GM12878 (cell line): ENCODE results near the gene CSNK1G1. TPM values are rescaled to one million over a fixed set of nuclear protein-coding genes. Genes with fewer than 3 reads are reported as not detected.

ENCODE experiments used
- CBFB ChIP-seq: IDR thresholded peaks from 2 replicates; pipeline ENCODE4 v1.6.1; 2016; ENCODE audit warnings: antibody characterized with exemption, low read depth
- CHD1 ChIP-seq: IDR thresholded peaks from 2 replicates; pipeline ENCODE4 v1.6.1; 2012; ENCODE audit warnings: low read depth, low read length, improper control_type of control experiment
- CHD2 ChIP-seq: IDR thresholded peaks from 2 replicates; pipeline ENCODE4 v1.6.1; 2011; ENCODE audit warnings: low read depth, low read length, improper control_type of control experiment, borderline replicate concordance
- CREM ChIP-seq: IDR thresholded peaks from 2 replicates; pipeline ENCODE4 v1.6.1; 2014; ENCODE audit warnings: antibody characterized with exemption, low read depth
- E2F8 ChIP-seq: fragments of 450-650 bp; IDR thresholded peaks from 2 replicates; pipeline ENCODE4 v1.6.1; 2018; ENCODE audit warnings: mild to moderate bottlenecking, low read depth, moderate library complexity; ENCODE audit not compliant: partially characterized antibody
- EP300 ChIP-seq, 2 experiments: fragments of 150-350 bp in 1 of 2; IDR thresholded peaks; 2 replicates each; pipeline ENCODE4 v1.6.1; 2011 to 2012; ENCODE audit warnings: low read depth in 2 of 2, low read length in 2 of 2, borderline replicate concordance in 1 of 2, improper control_type of control experiment in 1 of 2, inconsistent platforms in 1 of 2; ENCODE audit not compliant: control insufficient read depth in 1 of 2
- FOXM1 ChIP-seq: IDR thresholded peaks from 2 replicates; pipeline ENCODE4 v1.6.1; 2012; ENCODE audit warnings: low read depth, mild to moderate bottlenecking, inconsistent platforms, low read length, moderate library complexity
- JUNB ChIP-seq: IDR thresholded peaks from 2 replicates; pipeline ENCODE4 v1.6.1; 2016; ENCODE audit warnings: antibody characterized with exemption, mild to moderate bottlenecking
- KDM1A ChIP-seq: fragments of 200-600 bp; sonication (generic); IDR thresholded peaks from 2 replicates; pipeline ENCODE4 v1.6.1; 2016; ENCODE audit warnings: borderline replicate concordance
- NBN ChIP-seq: fragments of 450-650 bp; IDR thresholded peaks from 2 replicates; pipeline ENCODE4 v1.6.1; 2016
- RB1 ChIP-seq: fragments of 450-650 bp; formaldehyde crosslinking; IDR thresholded peaks from 2 replicates; pipeline ENCODE4 v1.6.1; 2017; ENCODE audit warnings: mild to moderate bottlenecking, borderline replicate concordance
- REST ChIP-seq: IDR thresholded peaks from 2 replicates; pipeline ENCODE4 v1.6.1; 2012; ENCODE audit warnings: mild to moderate bottlenecking, low read depth, low read length
- SIN3A ChIP-seq: IDR thresholded peaks from 2 replicates; pipeline ENCODE4 v1.6.1; 2012; ENCODE audit warnings: low read depth, low read length, improper control_type of control experiment
- SMC3 ChIP-seq: IDR thresholded peaks from 2 replicates; pipeline ENCODE4 v1.6.1; 2011; ENCODE audit warnings: low read length, improper control_type of control experiment, borderline replicate concordance
- STAT1 ChIP-seq: fragments of 450-650 bp; conservative IDR thresholded peaks from 2 replicates; pipeline ENCODE4 v1.6.1; 2014; ENCODE audit warnings: antibody characterized with exemption, mild to moderate bottlenecking
- TCF12 ChIP-seq: IDR thresholded peaks from 2 replicates; pipeline ENCODE4 v1.6.1; 2011; ENCODE audit warnings: low read depth, mild to moderate bottlenecking, low read length
- TCF3 ChIP-seq: IDR thresholded peaks from 2 replicates; pipeline ENCODE4 v1.6.1; 2012; ENCODE audit warnings: low read depth, mild to moderate bottlenecking, low read length, borderline replicate concordance; ENCODE audit not compliant: insufficient read depth
- ZBED1 ChIP-seq: IDR thresholded peaks from 2 replicates; pipeline ENCODE4 v1.6.1; 2016; ENCODE audit warnings: borderline replicate concordance
- ZNF274 ChIP-seq: IDR thresholded peaks from one replicate; pipeline ENCODE4 v1.8.0; 2011; ENCODE audit not compliant: insufficient read length, insufficient read depth
- polyA plus RNA-seq, 11 experiments: library from polyadenylated mRNA; depleted of rRNA in 4 of 11; unstranded in 6 of 11; stranded (reverse) in 5 of 11; fragments of >200 nt; fragmentation: Nextera tagmentation in 4 of 11; fragmentation: Illumina TruSeq in 1 of 11; extraction: Ambion mirVana in 4 of 11; extraction: Trizol in 1 of 11; gene quantifications; 1 replicate in 1 of 11; 2 replicates in 10 of 11; pipeline versions ENCODE4 v1.2.1 to v1.2.3, GENCODE V29; 2011 to 2016; ENCODE audit warnings: inconsistent platforms in 2 of 11, missing spikeins in 2 of 11, low read depth in 1 of 11
- total RNA-seq, 4 experiments: library from RNA; depleted of rRNA in 3 of 4; stranded (reverse); fragments of >200 nt in 3 of 4; fragmentation: Illumina TruSeq in 1 of 4; extraction: Trizol in 1 of 4; gene quantifications; 2 replicates each; pipeline versions ENCODE4 v1.2.1 to v1.2.3, GENCODE V29; 2013 to 2021
- TF ChIP-seq, protein P1 (sequence below): IDR thresholded peaks from 2 replicates; pipeline ENCODE4 v1.6.1; 2012; ENCODE audit warnings: improper control_type of control experiment, low read depth, low read length; ENCODE audit not compliant: insufficient replicate concordance

Gene CSNK1G1
- total and polyA plus RNA-seq, 10 of the 15 experiments (the other 5 are each of a cell fraction or from before 2014, with no cell fraction given) = 6.1 to 23.4 (median 15.3) TPM

DNA sequence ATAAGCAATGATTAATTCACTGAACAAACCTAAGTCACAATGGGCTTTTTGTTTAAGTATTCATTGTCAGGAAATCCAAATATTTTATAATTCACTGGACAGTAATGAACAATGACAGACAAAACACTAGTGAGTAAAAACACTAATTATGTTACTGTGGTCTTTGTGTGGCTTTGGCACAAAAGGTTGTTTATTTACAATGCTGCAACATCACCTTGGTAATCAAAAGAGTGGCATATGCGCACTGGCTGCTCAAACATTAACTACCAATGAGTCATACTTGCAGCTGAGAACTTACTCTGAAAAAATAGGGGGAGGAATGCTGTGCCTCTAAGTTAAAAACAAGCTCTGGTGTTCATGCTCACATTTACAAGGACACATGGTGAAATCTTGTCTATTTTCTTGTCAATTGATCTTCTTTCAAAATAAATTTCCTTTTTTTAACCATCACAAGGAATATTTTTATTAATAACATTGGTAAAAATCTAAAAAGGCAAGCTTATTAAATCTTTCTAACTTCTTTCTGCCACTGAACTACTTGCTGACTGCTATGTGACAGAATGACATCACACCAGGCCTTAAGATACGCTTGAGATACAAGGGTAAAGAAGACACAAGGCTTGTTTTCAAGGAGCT lies 107.9 kb downstream of the CSNK1G1 start (continued):
- TF ChIP-seq CHD1 (no peak), KDM1A (no peak), JUNB (peak; percentile 46), RB1 (no peak), FOXM1 (0 out of 2 replicates have a peak, but pooled peaks have one; percentile 28), NBN (peak; percentile 30; the same call in 1 of the 2 replicates), ZBED1 (no peak), STAT1 (no peak), SIN3A (no peak), TCF12 (no peak), ZNF274 (no peak), E2F8 (no peak), TCF3 (peak; percentile 61; the same call in 1 of the 2 replicates), SMC3 (no peak), EP300 (IDR thresholded peaks at IDR 0.05; ENCODE audit: borderline replicate concordance in 1 of 2, control insufficient read depth in 1 of 2, low read depth in 2 of 2, low read length in 2 of 2) (peak; percentile 97 to 98), REST (no peak), CREM (no peak), CHD2 (peak; percentile 82; the same call in 1 of the 2 replicates), CBFB (no peak)
- TF ChIP-seq, protein P1, sequence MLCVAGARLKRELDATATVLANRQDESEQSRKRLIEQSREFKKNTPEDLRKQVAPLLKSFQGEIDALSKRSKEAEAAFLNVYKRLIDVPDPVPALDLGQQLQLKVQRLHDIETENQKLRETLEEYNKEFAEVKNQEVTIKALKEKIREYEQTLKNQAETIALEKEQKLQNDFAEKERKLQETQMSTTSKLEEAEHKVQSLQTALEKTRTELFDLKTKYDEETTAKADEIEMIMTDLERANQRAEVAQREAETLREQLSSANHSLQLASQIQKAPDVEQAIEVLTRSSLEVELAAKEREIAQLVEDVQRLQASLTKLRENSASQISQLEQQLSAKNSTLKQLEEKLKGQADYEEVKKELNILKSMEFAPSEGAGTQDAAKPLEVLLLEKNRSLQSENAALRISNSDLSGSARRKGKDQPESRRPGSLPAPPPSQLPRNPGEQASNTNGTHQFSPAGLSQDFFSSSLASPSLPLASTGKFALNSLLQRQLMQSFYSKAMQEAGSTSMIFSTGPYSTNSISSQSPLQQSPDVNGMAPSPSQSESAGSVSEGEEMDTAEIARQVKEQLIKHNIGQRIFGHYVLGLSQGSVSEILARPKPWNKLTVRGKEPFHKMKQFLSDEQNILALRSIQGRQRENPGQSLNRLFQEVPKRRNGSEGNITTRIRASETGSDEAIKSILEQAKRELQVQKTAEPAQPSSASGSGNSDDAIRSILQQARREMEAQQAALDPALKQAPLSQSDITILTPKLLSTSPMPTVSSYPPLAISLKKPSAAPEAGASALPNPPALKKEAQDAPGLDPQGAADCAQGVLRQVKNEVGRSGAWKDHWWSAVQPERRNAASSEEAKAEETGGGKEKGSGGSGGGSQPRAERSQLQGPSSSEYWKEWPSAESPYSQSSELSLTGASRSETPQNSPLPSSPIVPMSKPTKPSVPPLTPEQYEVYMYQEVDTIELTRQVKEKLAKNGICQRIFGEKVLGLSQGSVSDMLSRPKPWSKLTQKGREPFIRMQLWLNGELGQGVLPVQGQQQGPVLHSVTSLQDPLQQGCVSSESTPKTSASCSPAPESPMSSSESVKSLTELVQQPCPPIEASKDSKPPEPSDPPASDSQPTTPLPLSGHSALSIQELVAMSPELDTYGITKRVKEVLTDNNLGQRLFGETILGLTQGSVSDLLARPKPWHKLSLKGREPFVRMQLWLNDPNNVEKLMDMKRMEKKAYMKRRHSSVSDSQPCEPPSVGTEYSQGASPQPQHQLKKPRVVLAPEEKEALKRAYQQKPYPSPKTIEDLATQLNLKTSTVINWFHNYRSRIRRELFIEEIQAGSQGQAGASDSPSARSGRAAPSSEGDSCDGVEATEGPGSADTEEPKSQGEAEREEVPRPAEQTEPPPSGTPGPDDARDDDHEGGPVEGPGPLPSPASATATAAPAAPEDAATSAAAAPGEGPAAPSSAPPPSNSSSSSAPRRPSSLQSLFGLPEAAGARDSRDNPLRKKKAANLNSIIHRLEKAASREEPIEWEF = no peak
